HEK293T (cell line): ENCODE data around the gene FILIP1.

Source experiments
- ARNT ChIP-seq: fragments of 450-650 bp; IDR thresholded peaks from 2 replicates; pipeline ENCODE4 v1.6.1; 2017; ENCODE audit warnings: mild to moderate bottlenecking
- BHLHE40 ChIP-seq: fragments of 450-650 bp; IDR thresholded peaks from 2 replicates; pipeline ENCODE4 v1.6.1; 2016; ENCODE audit warnings: mild to moderate bottlenecking, moderate library complexity, borderline replicate concordance
- CTBP1 ChIP-seq: fragments of 450-650 bp; IDR thresholded peaks from 2 replicates; pipeline ENCODE4 v1.6.1; 2016; ENCODE audit warnings: borderline replicate concordance
- FOXA1 ChIP-seq: fragments of 450-650 bp; IDR thresholded peaks from 2 replicates; pipeline ENCODE4 v1.6.1; 2016; ENCODE audit warnings: mild to moderate bottlenecking
- FOXK2 ChIP-seq: fragments of 450-650 bp; IDR thresholded peaks from 2 replicates; pipeline ENCODE4 v1.6.1; 2016; ENCODE audit warnings: mild to moderate bottlenecking
- FOXM1 ChIP-seq: fragments of 450-650 bp; IDR thresholded peaks from 2 replicates; pipeline ENCODE4 v1.6.1; 2017; ENCODE audit warnings: mild to moderate bottlenecking, borderline replicate concordance
- HDGF ChIP-seq: fragments of 450-650 bp; IDR thresholded peaks from 2 replicates; pipeline ENCODE4 v1.6.1; 2017; ENCODE audit warnings: antibody characterized with exemption, borderline replicate concordance
- L3MBTL2 ChIP-seq: fragments of 450-650 bp; conservative IDR thresholded peaks from 2 replicates; pipeline ENCODE4 v1.6.1; 2016; ENCODE audit warnings: mild to moderate bottlenecking
- LEF1 ChIP-seq: fragments of 450-650 bp; IDR thresholded peaks from 2 replicates; pipeline ENCODE4 v1.6.1; 2017; ENCODE audit warnings: mild to moderate bottlenecking, borderline replicate concordance
- SP1 ChIP-seq: fragments of 450-650 bp; IDR thresholded peaks from 2 replicates; pipeline ENCODE4 v1.6.1; 2017
- SUZ12 ChIP-seq: fragments of 450-650 bp; IDR thresholded peaks from 2 replicates; pipeline ENCODE4 v1.6.1; 2016; ENCODE audit warnings: mild to moderate bottlenecking
- TARDBP ChIP-seq: fragments of 450-650 bp; IDR thresholded peaks from 2 replicates; pipeline ENCODE4 v1.6.1; 2016
- ZNF384 ChIP-seq: fragments of 450-650 bp; IDR thresholded peaks from 2 replicates; pipeline ENCODE4 v1.6.1; 2016
- TF ChIP-seq, protein P1 (sequence below): fragments of 450-650 bp; IDR thresholded peaks from 2 replicates; pipeline ENCODE4 v1.6.1; 2016

- TF ChIP-seq LEF1 (no peak), CTBP1 (no peak), FOXK2 (no peak), L3MBTL2 (no peak), BHLHE40 (no peak), FOXM1 (no peak), HDGF (no peak), SUZ12 (no peak), SP1 (no peak), ZNF384 (no peak), ARNT (no peak), FOXA1 (no peak), TARDBP (no peak)
- TF ChIP-seq, protein P1, sequence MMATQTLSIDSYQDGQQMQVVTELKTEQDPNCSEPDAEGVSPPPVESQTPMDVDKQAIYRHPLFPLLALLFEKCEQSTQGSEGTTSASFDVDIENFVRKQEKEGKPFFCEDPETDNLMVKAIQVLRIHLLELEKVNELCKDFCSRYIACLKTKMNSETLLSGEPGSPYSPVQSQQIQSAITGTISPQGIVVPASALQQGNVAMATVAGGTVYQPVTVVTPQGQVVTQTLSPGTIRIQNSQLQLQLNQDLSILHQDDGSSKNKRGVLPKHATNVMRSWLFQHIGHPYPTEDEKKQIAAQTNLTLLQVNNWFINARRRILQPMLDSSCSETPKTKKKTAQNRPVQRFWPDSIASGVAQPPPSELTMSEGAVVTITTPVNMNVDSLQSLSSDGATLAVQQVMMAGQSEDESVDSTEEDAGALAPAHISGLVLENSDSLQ: no peak
Measured at GRCh38 chr6:75363304-75363703, 130.3 kb downstream of the FILIP1 start.
